SK-N-MC (cell line): ENCODE results near the gene SPRN.

ENCODE experiments used
- EZH2 ChIP-seq: fragments of 200-600 bp; sonication (generic); IDR thresholded peaks from one replicate; pipeline ENCODE4 v1.6.1; 2017; ENCODE audit warnings: antibody characterized with exemption
- POLR2AphosphoS5 ChIP-seq: IDR thresholded peaks from 2 replicates; pipeline ENCODE4 v1.6.1; 2012; ENCODE audit warnings: mild to moderate bottlenecking, low read depth, low read length, borderline replicate concordance

- TF ChIP-seq EZH2, result no peak
- no peak for TF ChIP-seq POLR2AphosphoS5
Observed at GRCh38 chr10:133375357-133376115, 48.9 kb downstream of the SPRN start.
